ENCODE results near the gene SLC39A11.

GRCh38 chr17:72782985-72783701 lies 309.3 kb downstream of the SLC39A11 start:
- TF ChIP-seq CTCF (IDR thresholded peaks at IDR 0.05; ENCODE audit: low read depth, low read length) = no peak
- TF ChIP-seq EZH2phosphoT487 (IDR thresholded peaks at IDR 0.05; ENCODE audit: low read depth) = no peak

All from OCI-LY3 (cell line).